Astrocyte (in vitro differentiated cells and primary cell): Measurements from ENCODE around the gene TRPM3.

Experiments used
- CTCF ChIP-seq: IDR thresholded peaks from 2 replicates; pipeline ENCODE4 v1.5.1; 2011; ENCODE audit warnings: low read depth, mild to moderate bottlenecking, inconsistent platforms, low read length, moderate library complexity; ENCODE audit not compliant: insufficient read depth
- EZH2 ChIP-seq: IDR thresholded peaks from 2 replicates; pipeline ENCODE4 v1.6.1; 2012; ENCODE audit warnings: mild to moderate bottlenecking, low read length, inconsistent platforms; ENCODE audit not compliant: insufficient read depth

DNA sequence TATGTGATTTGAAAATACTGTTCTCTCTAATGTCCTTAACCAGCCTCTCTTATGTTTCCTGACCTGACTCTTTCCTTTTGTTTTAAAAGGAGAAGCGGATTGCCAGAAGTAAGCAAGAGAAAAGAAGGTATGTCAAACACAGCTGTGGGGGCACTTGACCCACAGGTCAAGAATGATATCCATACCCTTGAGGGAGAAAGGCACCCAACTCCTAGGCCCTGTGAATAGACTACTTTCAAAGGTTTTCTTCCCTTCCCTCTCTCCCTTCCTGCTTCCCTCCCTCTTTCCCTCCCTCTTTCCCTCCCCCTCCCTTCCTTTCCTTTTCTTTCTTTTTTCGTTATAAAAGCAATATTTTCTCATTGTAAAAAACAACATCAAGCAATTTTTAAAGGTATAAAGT, 306.8 kb downstream of the TRPM3 start:
- TF ChIP-seq CTCF (no peak), EZH2 (no peak)
